Measurements from ENCODE around the gene MYO5A. TPM values are rescaled to one million over a fixed set of nuclear protein-coding genes. Genes with fewer than 3 reads are reported as not detected.

The MYO5A gene
- total RNA-seq, 2 donors from 2014 or later: 5.9 to 7.9 TPM

DNA sequence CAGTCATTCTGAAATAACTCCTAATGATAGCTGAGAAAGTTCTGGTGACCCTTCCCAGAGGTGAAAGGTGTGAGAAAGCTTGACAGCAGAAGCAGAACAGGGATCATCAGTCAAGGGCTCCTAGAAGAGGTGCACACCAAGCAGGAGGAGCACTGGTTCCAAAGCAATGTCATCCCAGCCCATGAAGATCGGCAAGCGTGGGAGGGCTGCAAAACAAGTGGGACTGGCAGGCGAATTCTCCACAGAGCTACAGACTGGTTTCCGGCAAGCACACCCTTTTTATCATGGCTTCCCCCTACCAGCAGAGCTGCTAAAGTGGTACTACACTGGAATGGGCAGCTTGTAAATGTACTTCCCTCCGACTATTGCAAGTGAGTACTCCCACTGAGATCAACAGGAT lies 170.7 kb downstream of the MYO5A start:
- DNase-seq: no peak
- ATAC-seq: no peak
- intact Hi-C loops (cut with DNase I, micrococcal nuclease): no loop called here

DNA sequence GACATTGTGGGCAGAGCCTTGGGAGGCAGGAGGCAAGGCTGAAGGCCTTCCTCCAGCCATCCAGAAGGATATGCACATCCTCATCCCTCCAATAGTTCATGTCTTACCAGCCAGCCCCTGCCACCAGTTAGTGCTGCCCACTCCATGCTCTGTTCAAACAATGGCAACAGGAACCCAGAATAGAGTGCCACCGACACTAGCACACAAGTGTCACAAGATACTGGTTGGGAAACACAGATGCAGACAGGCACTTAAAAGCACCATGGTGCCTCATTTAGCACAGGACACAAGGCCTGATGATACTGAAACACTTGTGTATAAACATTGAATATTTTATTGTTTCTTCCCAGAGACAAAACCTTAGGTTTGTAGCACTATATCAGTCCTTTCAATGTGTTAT lies 176.6 kb downstream of the MYO5A start:
- DNase-seq: no peak
- intact Hi-C loops (cut with DNase I, micrococcal nuclease): no loop called here
- ATAC-seq: no peak

DNA sequence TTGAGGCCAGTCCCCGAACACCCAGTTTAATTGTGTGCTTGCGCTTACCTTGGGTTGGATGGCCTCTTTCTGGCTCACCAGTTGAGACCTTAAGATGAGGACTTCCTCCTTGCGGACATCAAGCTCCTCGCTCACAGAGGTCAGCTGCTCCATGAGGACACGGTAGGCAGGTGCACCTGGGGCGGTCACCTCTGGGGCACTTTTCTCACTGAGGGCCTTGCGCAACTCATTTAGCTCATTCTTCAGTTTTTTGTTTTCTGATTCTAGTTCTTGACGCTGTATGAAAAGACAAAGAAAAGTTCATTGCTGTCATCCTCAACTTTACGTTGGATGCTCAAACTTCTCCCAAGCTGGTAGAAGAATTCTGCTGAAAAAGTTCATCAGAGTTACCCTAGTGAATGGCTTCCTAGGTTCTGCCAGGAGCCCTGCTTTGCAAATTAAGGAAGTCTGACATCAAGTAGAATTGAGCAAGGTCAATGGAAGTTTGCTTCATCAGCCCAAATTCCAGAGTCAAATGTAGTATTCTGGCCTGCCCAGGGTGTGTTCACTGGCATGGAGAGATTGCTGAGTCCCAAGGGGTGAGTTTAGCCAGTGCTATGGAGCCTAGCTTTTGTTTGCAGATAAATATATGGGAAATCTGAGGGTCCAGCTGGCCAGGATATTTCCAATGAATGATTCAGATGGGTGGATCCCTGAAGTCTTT lies 177.3 kb downstream of the MYO5A start:
- DNase-seq (no peak), ATAC-seq (no peak)
- intact Hi-C loops (cut with DNase I, micrococcal nuclease): no loop called here

DNA sequence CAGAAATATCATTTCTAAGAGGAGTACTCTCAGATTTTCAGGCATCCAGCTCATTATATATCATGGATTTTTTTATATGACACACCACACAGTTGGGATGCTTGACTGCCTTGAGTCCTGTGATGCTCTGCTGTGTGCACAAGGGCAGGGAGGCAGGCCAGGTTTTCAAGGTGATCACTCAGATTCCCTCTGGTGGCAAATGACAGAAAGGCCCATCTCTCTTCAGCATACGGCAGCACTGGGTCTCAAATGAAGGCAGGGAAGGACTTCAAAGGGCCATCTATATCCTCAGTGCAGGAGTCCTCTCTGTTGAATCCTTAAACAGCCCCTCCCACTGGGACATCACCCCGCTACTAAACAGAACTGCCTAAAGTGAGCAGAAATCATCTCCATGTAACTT lies 178.3 kb downstream of the MYO5A start:
- DNase-seq: no peak
- ATAC-seq: no peak
- intact Hi-C loops (cut with DNase I, micrococcal nuclease): no loop called here

DNA sequence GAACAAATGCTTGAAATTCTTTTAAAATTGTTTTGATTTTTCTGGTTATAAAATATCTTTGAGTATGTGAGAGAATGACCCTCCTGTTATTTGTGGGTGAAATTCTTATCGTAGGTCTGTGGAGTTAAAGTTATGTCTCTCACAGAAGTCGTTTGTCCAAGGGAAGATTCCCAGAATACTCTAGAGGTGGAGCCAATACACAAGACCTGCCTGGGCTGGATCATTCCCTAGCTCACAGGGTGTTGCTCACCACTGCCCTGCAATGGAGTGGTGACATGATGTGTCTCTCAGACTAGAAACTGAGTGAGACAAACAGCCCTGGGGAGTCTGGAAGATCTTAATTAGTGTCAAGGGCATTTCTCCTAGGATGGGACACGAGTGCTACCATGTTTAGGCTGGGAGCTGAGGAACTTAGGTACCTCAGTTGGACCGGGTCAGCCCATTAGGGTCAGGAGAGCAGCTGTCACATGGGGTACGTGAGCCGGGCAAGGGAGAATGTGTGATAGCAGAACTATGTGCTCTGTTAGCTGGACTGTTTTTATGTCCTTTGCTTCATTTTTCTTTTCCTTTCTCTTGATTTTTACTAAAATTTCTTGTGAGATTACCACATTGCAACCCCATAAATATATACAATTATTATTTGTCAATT lies 179.5 kb downstream of the MYO5A start:
- intact Hi-C loops (cut with DNase I, micrococcal nuclease): loop anchor here in 1 of 2 donors (10.0 kb wide), 1 partner anchor 94 kb away; no protein-coding TSS in a partner anchor
- ATAC-seq (peak; percentile 41), DNase-seq (no peak)

DNA sequence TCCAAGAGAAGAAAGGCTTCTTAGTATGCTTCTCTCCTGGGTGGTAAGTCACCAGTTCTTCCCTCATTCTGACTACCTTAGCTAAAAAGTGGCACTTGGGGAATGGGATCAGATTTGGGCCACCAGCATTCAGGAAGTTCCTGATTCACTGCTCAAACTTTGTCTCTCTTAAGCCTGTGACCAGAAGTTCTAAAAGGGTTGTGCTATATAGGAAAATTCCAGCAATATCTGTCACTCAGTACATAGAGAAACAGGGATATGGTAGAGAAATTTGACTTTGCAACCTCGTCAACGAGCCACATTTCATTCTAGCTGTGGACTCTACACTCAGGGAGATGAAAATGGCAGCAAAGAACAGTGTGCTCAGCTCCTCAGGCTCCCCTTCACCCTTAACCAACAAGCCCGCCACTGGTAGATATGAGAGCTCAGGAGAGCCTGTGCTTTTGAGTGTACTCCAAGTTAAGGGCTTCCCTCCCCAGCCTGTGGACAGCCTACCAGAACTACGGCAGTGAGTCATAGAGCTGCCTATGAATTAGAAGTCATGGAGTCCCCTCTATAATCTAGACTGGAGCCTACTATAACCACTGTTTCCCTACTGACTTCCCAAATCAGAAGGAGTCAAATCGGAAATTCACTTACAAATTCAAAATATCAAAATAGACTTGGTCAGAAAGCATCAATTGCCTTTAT lies 180.5 kb downstream of the MYO5A start:
- DNase-seq (no peak), ATAC-seq (no peak)
- intact Hi-C loops (cut with DNase I, micrococcal nuclease): loop anchor here in 1 of 2 donors (10.0 kb wide), 1 partner anchor 93 kb away; no protein-coding TSS in a partner anchor

DNA sequence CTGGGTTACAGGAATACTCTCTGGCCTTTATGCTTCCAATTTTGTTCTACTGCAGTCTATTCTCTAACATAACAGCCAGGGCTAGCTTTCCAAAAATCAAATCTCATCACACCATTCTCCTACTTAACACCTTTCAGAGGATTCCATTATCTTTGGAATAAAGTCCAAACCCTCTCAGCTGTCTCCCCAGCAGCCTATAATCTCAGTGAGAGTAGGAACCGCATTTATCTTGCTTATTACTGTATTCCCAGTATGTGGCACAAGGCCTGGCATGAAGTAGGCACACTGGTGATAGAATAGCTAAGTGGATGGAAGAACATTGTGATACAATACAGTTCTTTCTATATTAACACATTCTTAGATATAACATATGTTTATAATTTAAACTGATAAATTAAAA lies 184.1 kb downstream of the MYO5A start:
- ATAC-seq (no peak), DNase-seq (no peak)
- intact Hi-C loops (cut with DNase I, micrococcal nuclease): loop anchor here in 1 of 2 donors (10.0 kb wide), 1 partner anchor 90 kb away; no protein-coding TSS in a partner anchor

DNA sequence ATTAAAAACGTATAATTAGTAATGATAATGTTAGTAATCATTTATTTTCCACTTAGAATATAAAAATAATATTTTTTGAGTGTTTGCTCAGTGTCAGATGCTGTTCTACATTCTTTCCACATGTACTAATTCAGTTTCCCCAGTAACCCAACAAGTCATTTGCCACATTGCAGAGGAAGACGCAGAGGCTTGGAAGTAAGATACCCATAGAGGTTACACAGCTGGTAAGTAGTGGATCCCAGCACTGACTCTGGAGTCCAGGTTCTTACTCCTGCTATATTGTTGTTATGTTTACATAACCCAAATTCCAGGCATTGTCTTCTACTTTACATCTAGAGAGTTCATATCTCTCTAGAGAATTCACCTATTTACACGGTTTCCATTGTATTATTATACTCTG lies 184.8 kb downstream of the MYO5A start:
- intact Hi-C loops (cut with DNase I, micrococcal nuclease): loop anchor here in 1 of 2 donors (10.0 kb wide), 1 partner anchor 89 kb away; no protein-coding TSS in a partner anchor
- DNase-seq (no peak), ATAC-seq (no peak)

DNA sequence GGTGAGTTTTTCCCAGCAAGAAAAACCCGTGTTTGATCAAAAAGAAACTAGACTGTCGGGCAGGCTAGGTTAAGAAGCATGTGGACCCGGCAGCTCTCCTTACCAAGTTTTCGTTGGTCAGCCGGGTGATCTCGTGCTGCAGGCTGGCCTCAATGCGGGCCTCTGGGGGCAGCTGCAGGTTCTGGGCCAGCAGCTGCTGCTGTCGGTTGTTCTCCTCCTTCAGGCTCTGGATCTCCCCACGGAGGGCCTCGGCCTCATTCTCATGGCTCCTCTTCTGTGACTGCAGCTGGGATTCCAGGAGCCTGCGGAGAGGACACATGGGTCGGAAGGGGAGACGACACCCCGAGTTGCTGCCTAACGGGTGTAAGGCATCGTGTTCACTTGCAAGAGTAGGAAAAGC lies 188.6 kb downstream of the MYO5A start:
- DNase-seq (no peak), ATAC-seq (no peak)
- intact Hi-C loops (cut with DNase I, micrococcal nuclease): loop anchor here in 1 of 2 donors (10.0 kb wide), 1 partner anchor 85 kb away; no protein-coding TSS in a partner anchor

DNA sequence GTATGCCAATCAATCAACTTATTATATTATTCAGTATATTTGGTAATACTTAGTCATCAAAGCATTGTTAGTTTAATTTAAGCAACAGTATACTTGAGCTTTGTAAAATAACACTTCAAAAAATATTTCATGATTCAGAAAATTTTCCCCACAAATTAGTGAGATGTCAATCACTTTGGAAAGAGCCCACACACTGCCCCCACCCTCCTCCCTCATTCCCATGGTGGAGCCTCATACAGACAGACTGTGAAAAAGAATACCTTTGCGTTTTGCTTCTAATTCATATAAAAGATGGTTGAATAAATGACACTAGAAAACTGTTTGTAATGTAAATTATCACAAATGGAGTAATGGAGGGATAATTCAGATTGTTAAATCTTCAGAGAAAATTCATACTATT lies 189.8 kb downstream of the MYO5A start:
- DNase-seq (no peak), ATAC-seq (no peak)
- intact Hi-C loops (cut with DNase I, micrococcal nuclease): no loop called here

DNA sequence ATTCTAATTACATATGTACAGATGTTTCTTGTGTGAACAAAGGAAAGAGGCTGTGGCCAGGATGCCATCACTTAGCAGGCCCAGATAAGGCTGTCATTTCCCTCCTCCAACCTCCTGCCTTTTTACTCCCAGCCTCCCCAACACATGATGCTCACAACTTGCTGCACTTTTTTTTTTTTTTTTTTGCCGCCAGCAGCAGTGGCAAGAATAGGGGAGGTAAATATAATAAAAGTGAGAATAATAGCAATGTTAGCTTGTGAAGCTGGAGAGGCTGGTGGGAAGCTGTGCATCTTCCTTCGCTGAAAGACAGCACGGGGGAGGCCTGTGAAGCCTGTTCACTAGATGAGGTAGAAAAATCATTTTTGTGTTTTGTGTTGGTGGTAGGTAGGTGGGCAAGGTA lies 190.6 kb downstream of the MYO5A start:
- intact Hi-C loops (cut with DNase I, micrococcal nuclease): no loop called here
- DNase-seq (no peak), ATAC-seq (no peak)

DNA sequence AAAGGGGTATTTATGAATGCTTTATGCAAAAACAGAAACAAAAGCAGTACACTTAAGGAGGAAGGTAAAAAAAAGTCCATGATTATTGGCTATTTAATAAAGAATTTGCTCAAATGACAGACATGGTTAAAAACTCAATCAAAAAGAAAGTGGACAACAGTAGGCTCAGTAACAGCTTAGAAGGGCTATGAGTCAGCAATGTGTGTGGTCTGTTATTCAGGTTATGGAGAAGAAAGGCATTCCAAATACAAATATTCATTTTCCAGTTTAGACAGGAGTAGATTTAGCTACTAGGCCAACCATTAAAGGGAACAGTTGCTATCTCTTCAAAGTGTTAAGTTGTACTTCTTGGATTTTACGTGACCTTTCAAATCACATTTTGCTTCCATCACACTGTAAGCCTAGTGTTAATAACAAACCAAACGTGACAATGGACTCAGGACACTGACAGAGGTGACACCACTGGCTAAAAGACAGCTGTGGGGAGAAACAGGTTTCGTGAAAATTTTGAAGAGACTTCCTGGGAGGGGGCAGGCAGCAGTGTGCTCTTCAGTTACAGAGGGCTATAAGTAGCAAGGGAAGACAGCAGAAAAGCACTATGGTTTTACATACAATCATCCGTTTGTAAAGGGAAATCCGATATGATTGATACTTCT lies 191.4 kb downstream of the MYO5A start:
- intact Hi-C loops (cut with DNase I, micrococcal nuclease): no loop called here
- DNase-seq (no peak), ATAC-seq (no peak)

DNA sequence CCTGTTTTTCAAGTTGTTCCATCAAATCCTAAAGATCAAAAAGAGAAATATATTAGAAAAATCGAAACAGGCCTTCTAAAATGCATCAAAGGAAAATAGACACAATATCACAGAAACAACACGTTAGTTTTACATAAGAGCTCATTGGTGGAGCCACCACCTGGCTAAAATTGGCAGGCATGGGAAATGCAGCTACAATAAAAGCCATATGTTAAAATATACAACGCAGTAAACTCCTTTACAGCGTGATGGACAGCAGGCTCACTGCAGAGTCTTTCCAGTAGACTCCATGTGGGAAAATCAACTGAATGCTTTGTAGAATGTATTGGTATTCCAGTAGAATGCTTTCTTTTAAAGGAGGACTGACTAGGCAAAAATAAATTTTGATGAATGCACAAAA lies 192.2 kb downstream of the MYO5A start:
- ATAC-seq: peak; percentile 98
- intact Hi-C loops (cut with DNase I, micrococcal nuclease): no loop called here
- DNase-seq: peak in 1 of 2 donors; percentile 42

DNA sequence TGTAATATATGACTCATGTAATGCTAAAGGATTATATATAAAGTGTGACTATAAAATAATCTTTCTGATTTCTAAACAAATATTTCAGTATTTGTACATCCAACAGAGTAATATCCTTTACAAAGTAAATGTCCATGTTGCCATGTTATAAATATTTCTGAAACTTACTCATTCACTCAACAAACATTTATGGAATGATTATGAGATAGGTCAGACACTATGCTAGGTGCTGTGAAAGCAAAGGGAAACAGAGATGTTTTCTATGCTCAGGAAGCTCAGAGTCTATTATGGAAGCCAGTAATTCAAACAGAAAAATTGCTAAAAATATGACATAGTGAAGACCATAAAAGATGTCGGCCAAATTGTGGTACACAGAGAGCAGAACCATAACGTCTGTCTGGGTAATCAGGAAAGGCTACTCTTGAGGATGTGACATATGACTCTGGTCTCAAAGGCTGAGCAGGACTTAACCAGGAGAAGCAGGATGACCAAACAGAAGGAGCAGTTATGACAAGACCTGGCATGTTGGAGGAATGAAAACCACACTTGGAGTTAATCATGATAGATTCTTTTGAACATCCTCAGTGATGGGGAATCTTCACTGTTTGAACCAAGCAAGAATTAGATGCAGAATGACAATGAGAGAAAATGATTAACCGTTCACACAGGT lies 194.1 kb downstream of the MYO5A start:
- no peak for DNase-seq
- intact Hi-C loops (cut with DNase I, micrococcal nuclease): no loop called here
- peak; percentile 21 for ATAC-seq

DNA sequence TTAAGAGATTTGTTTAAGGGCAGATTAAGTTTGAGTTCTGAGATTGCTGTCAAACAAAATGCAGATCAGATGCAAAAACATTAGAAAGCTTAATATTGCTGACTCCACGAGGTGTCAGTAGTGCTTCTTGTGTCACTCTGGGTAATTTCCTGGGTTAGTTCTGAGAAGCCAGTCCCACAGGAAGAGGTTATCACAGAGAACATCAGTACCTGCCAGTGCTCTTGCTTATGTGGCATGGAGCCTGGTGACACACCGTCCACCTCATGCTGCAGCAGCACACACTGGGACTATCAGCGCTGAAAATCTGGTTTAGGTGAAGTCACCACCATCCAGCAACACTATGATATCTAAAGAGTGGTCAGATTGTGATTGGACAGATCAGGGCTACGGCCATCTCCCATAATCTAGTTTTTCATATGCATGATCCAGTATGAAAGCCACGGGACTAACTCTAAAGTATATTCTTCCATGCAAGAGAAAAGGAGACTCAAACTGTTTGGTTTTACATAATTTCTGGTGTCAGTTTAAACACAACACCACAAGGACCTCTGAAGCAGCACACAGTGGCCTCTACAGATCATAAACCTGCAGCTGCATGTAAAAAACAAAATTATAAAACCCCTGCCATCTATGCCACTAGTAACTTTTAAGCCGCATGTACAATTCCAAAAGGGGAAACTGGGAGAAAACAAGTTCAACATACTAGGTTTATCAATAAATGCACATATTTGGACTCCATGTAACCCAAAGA lies 197.0 kb downstream of the MYO5A start:
- intact Hi-C loops (cut with DNase I, micrococcal nuclease): no loop called here
- ATAC-seq (peak; percentile 94), DNase-seq (no peak)

DNA sequence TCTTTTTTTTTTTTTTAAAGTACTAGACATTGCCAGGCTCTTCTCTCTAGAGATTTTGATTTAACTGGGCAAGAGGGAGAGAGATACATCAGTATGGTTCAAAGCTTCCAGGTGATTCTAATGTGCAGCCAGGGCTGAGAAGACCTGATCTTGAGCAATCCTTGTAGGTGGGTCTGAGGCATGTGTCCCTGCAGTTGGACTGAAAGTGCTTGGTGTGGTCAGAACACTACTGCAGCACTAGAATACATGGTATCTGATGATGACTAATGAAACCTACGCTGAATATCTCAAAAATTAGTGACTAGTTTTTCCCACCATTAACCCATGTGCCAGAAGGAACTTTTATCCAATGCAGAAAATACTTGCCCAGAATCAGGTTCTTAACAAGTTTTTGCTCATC lies 198.7 kb downstream of the MYO5A start:
- no peak for ATAC-seq
- no peak for DNase-seq
- intact Hi-C loops (cut with DNase I, micrococcal nuclease): no loop called here

DNA sequence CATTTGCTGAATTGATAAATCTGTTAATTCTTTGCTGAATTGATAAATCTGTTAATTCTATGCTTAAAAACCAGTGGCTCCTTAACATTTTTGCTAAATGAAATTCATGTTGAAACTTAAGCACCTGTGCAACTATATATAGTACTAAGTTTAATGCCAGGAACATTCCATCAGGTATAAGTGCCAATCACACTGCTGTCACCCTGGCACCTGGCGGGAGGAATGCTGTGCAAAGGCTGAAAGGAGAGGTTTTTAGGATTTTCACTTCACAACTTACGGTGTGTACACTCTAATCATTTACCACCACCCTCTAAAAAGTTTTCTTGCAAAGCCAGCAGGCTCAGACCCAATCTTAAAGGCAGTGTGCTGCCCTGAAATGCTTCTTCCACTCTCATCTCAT lies 199.5 kb downstream of the MYO5A start:
- intact Hi-C loops (cut with DNase I, micrococcal nuclease): no loop called here
- ATAC-seq: no peak
- no peak for DNase-seq

DNA sequence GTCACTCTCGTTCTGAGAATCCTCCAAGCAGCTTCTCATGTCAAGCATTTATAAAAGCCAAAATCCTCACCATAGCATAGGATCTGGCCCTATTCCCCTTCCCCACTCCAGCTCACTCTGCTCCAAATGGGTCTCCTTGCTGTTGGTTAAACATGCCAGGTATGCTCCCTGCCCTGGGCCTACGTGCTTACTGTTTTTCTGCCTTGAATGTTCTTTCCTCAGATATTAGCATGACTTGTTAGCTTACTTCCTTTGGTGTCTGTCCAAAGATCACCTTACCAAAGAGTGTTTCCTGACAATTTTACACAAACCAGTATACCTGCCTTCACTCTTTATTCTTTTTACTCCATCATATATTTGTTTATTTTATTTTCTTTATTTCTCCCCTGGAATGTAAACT lies 200.0 kb downstream of the MYO5A start:
- ATAC-seq: no peak
- intact Hi-C loops (cut with DNase I, micrococcal nuclease): no loop called here
- no peak for DNase-seq
